ACC112 (cell line): ENCODE data around the gene SH3BP1.

ENCODE experiments used
- H2AFZ ChIP-seq: fragments of 200-600 bp; sonication (generic); one replicate; pipeline ENCODE4 v1.6.0; 2017; ENCODE audit warnings: antibody characterized with exemption, low read length; ENCODE audit not compliant: unreplicated experiment
- H3K27ac ChIP-seq: fragments of 200-600 bp; sonication (generic); 2 replicates; pipeline ENCODE4 v1.5.1; 2014; ENCODE audit warnings: low read depth, mild to moderate bottlenecking, antibody characterized with exemption, low read length, moderate library complexity
- H3K27me3 ChIP-seq: fragments of 200-600 bp; sonication (generic); 2 replicates; pipeline ENCODE4 v1.6.1; 2014; ENCODE audit warnings: mild to moderate bottlenecking, antibody characterized with exemption, low read length, moderate library complexity, mixed read lengths; ENCODE audit not compliant: insufficient read depth
- H3K36me3 ChIP-seq: fragments of 200-600 bp; sonication (generic); 2 replicates; pipeline ENCODE4 v1.6.1; 2016; ENCODE audit warnings: mild to moderate bottlenecking, antibody characterized with exemption, low read length, moderate library complexity, mixed read lengths; ENCODE audit not compliant: insufficient read depth
- H3K4me1 ChIP-seq: fragments of 200-600 bp; sonication (generic); one replicate; pipeline ENCODE4 v1.6.1; 2016; ENCODE audit warnings: low read length, mixed read lengths; ENCODE audit not compliant: insufficient read depth, unreplicated experiment, control insufficient read depth
- H3K4me3 ChIP-seq: fragments of 200-600 bp; sonication (generic); 2 replicates; pipeline ENCODE4 v1.5.1; 2014; ENCODE audit warnings: mild to moderate bottlenecking, low read depth, low read length
- H3K79me2 ChIP-seq: fragments of 200-600 bp; sonication (generic); one replicate; pipeline ENCODE4 v1.6.0; 2016; ENCODE audit warnings: low read length; ENCODE audit not compliant: control insufficient read depth, unreplicated experiment, insufficient read depth

Gene SH3BP1

DNA sequence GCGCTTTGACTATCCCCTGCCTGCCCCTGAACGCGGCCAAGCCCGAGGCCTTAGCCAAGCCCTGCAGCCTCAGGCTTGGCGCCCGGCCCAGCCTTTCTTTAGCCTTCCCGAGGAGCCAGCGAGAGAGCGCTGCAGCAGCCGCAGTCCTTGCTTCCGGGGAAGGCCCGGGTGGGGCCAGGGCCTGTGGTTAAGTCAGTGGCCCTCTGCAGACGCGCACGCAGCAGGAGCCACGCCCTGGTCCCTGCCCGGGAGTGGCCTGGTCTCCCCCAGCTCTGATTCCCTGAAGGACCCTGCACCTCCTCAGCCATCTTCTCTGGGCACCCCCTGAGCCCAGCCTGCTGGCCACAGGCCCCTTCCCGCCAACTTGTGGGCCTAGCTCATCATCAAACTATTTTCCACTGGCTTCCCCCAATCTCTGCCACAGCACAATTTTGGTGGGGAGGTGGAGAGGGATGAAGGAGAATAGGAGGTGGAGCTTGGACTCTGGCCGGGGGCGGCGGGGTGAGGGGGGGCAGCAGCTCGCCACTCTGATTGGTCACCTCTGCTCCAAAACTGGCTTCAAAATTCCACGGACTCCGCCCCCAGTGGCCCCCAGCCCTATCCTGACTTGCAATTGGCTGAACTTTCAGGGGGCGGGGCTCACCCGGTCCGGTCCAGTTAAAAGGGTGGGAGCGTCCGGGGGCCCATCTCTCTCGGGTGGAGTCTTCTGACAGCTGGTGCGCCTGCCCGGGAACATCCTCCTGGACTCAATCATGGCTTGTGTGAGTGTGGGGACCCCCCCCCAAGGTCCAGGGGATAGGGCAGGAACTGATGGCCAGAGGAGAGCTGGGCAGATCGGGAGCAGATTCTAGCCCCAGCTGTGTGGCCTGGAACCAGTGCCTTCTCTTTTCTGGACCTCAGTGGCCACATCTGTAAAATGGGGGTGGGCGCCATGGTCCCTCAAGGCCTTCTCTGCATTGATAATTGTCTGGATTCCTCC, 35.8 kb downstream of the SH3BP1 start, which contains the start of gene LGALS1:
Gene LGALS1, plus strand, starts transcription at position 686 of the 979 bp plus-strand sequence. Its CDS starts 67 bp downstream, at position 753.
- Histone ChIP-seq H3K36me3 (peaks cover 3% of the 10 kb centered on the region; the same call in 1 of the 2 replicates), H3K27me3 (no peaks in the 10 kb centered on the region), H3K79me2 (peaks cover 26% of the 10 kb centered on the region), H3K4me3 (peak within 1 kb of the TSS; percentile 94), H3K4me1 (peaks cover 3% of the 10 kb centered on the region), H3K27ac (peak within 1 kb of the TSS; percentile 84), H2AFZ (no peak within 1 kb of the TSS)

- Histone ChIP-seq H3K36me3 (peaks cover 3% of the 10 kb centered on the region; the same call in 1 of the 2 replicates), H3K27me3 (no peaks in the 10 kb centered on the region), H3K79me2 (peaks cover 26% of the 10 kb centered on the region), H3K27ac (peak overlapping the region; percentile 84), H2AFZ (no peak overlapping the region), H3K4me3 (peak overlapping the region; percentile 94), H3K4me1 (peaks cover 9% of the 10 kb centered on the region)
Observed at GRCh38 chr22:37675930-37676735, 36.7 kb downstream of the SH3BP1 start.

GRCh38 chr22:37676736-37677492, 37.4 kb downstream of the SH3BP1 start:
- Histone ChIP-seq H3K36me3 (peaks cover 3% of the 10 kb centered on the region; the same call in 1 of the 2 replicates), H2AFZ (no peak overlapping the region), H3K27me3 (no peaks in the 10 kb centered on the region), H3K27ac (peak overlapping the region; percentile 84), H3K4me1 (peaks cover 13% of the 10 kb centered on the region), H3K4me3 (peak overlapping the region; percentile 94), H3K79me2 (peaks cover 26% of the 10 kb centered on the region)

- peak overlapping the region; percentile 94 for H3K4me3 ChIP-seq
- peaks cover 3% of the 10 kb centered on the region; the same call in 1 of the 2 replicates for H3K36me3 ChIP-seq
- H3K27me3 ChIP-seq: no peaks in the 10 kb centered on the region
- peaks cover 13% of the 10 kb centered on the region for H3K4me1 ChIP-seq
- H3K79me2 ChIP-seq: peaks cover 26% of the 10 kb centered on the region
- H2AFZ ChIP-seq: no peak overlapping the region
- H3K27ac ChIP-seq: peak overlapping the region; percentile 47
Observed at GRCh38 chr22:37677493-37677974, 38.1 kb downstream of the SH3BP1 start.

GRCh38 chr22:37678372-37678771, 38.9 kb downstream of the SH3BP1 start:
- Histone ChIP-seq H3K27ac (no peak overlapping the region), H3K4me1 (peaks cover 13% of the 10 kb centered on the region), H3K27me3 (no peaks in the 10 kb centered on the region), H3K79me2 (peaks cover 26% of the 10 kb centered on the region), H2AFZ (no peak overlapping the region), H3K4me3 (peak overlapping the region; percentile 62), H3K36me3 (peaks cover 3% of the 10 kb centered on the region; the same call in 1 of the 2 replicates)

DNA sequence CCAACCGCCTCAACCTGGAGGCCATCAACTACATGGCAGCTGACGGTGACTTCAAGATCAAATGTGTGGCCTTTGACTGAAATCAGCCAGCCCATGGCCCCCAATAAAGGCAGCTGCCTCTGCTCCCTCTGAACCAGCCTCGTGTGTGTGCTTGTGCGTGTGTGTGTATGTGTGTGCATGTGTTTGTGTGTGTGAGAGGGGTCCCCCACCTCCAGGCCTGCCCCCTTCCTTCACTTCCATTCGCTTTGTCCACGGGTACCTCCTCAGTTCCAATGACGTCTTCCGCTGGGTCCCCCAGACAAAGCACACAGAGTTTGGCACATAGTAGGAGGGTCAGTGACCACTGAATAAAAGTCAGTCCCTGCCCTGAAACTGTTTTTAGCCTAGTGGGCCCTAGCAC, 40.2 kb downstream of the SH3BP1 start:
- peaks cover 3% of the 10 kb centered on the region; the same call in 1 of the 2 replicates for H3K36me3 ChIP-seq
- 0 out of 2 replicates have a peak overlapping the region, but pooled peaks have one; percentile 19 for H3K27ac ChIP-seq
- no peak overlapping the region for H2AFZ ChIP-seq
- H3K27me3 ChIP-seq: no peaks in the 10 kb centered on the region
- peaks cover 13% of the 10 kb centered on the region for H3K4me1 ChIP-seq
- no peak overlapping the region for H3K4me3 ChIP-seq
- peaks cover 26% of the 10 kb centered on the region for H3K79me2 ChIP-seq

DNA sequence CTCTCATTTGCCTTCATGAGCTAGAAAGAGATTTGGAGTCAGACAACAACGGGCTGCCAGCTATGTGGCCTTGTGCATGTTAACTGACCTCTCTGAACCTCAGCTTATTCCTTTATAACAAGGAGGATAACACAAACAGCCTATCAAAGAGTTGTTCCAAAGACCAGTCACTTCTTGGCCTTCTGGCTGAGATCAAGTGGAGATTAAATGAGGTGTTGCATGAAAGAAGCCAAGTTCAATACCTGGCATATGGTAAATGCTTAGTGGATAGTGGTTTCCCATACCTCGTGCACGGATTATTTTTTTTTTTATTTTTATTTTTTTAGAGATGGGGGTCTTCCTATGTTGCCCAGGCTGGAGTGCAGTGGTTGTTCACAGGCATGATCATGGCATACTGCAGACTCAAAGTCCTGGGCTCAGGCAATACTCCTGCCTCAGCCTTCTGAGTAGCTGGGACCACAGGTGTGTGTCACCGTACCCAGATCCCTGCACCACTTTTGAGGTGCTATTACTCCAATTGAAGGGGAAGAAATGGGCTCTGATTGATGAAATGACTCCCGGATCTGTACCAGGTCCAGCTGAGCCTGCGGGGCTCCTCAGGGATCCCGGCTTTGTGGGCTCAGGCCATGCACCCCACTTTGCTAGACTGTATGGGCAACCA, 40.9 kb downstream of the SH3BP1 start:
- Histone ChIP-seq H2AFZ (no peak overlapping the region), H3K27ac (0 out of 2 replicates have a peak overlapping the region, but pooled peaks have one; percentile 19), H3K4me3 (no peak overlapping the region), H3K36me3 (peaks cover 3% of the 10 kb centered on the region; the same call in 1 of the 2 replicates), H3K79me2 (peaks cover 26% of the 10 kb centered on the region), H3K4me1 (peaks cover 13% of the 10 kb centered on the region), H3K27me3 (no peaks in the 10 kb centered on the region)

GRCh38 chr22:37681001-37681424, 41.5 kb downstream of the SH3BP1 start:
- peaks cover 3% of the 10 kb centered on the region; the same call in 1 of the 2 replicates for H3K36me3 ChIP-seq
- H3K27me3 ChIP-seq: no peaks in the 10 kb centered on the region
- peak overlapping the region; percentile 24 for H3K27ac ChIP-seq
- no peak overlapping the region for H3K4me3 ChIP-seq
- H3K4me1 ChIP-seq: peaks cover 13% of the 10 kb centered on the region
- peaks cover 20% of the 10 kb centered on the region for H3K79me2 ChIP-seq
- no peak overlapping the region for H2AFZ ChIP-seq

DNA sequence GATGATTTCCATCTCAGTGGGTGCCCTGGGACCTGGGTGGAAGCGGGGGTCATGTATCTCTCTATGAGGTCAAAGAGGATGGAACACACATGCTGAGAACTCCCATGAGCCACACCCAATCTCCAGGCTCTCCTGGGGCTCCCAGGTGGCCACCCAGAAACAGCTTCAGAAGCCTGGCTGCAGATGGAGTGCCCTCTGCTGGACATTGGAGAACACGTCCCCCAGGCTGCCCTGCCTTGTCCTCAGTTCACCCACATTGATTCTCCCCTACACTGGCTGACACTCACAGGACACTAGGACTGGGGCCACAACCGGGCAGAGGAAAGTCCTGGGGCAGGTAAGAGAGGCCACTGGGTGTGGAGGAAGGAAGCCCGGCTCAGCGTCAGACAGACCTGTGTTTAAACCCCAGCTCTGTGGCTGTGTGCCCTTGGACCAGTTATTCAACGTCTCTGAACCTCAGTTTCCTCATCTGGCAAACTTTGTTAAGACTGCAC, 42.1 kb downstream of the SH3BP1 start:
- no peak overlapping the region for H2AFZ ChIP-seq

More for the DNA sequence above, 42.1 kb downstream of the SH3BP1 start:
- peaks cover 14% of the 10 kb centered on the region for H3K79me2 ChIP-seq
- peak overlapping the region; percentile 24 for H3K27ac ChIP-seq
- no peak overlapping the region for H3K4me3 ChIP-seq
- H3K27me3 ChIP-seq: no peaks in the 10 kb centered on the region
- peaks cover 3% of the 10 kb centered on the region; the same call in 1 of the 2 replicates for H3K36me3 ChIP-seq
- peaks cover 13% of the 10 kb centered on the region for H3K4me1 ChIP-seq
